ENCODE results near the gene PPP1R7.
"Not testable (repeated sequence)": the region's sequence is repeated elsewhere in the genome, so short reads cannot be mapped to it uniquely, and the experiment has no call there.

PPP1R7 gene

GRCh38 chr2:241190291-241190981 is 40.2 kb downstream of the PPP1R7 start:
- no peak for DNase-seq (ENCODE audit: low read depth in 1 of 2, low spot score in 1 of 2)

GRCh38 chr2:241191081-241191480 is 40.8 kb downstream of the PPP1R7 start:
- DNase-seq (ENCODE audit: low read depth in 1 of 2, low spot score in 1 of 2) = no peak

GRCh38 chr2:241193271-241193670 is 43.0 kb downstream of the PPP1R7 start:
- DNase-seq (ENCODE audit: low read depth in 1 of 2, low spot score in 1 of 2) = no peak

GRCh38 chr2:241194811-241195210 is 44.5 kb downstream of the PPP1R7 start:
- DNase-seq (ENCODE audit: low read depth in 1 of 2, low spot score in 1 of 2) = no peak

GRCh38 chr2:241195506-241196130 is 45.4 kb downstream of the PPP1R7 start:
- no peak for DNase-seq (ENCODE audit: low read depth in 1 of 2, low spot score in 1 of 2)

GRCh38 chr2:241197246-241197645 is 47.0 kb downstream of the PPP1R7 start:
- not testable (repeated sequence) for DNase-seq (ENCODE audit: low read depth in 1 of 2, low spot score in 1 of 2)

- DNase-seq (ENCODE audit: low read depth in 1 of 2, low spot score in 1 of 2) = no peak
Observed at GRCh38 chr2:241197947-241198346, 47.7 kb downstream of the PPP1R7 start.

- DNase-seq (ENCODE audit: low read depth in 1 of 2, low spot score in 1 of 2) = no peak
Observed at GRCh38 chr2:241198381-241199279, 48.4 kb downstream of the PPP1R7 start.

- DNase-seq (ENCODE audit: low read depth in 1 of 2, low spot score in 1 of 2) = no peak
Observed at GRCh38 chr2:241199286-241199685, 49.0 kb downstream of the PPP1R7 start.

GRCh38 chr2:241199897-241200821 is 49.9 kb downstream of the PPP1R7 start:
- no peak for DNase-seq (ENCODE audit: low read depth in 1 of 2, low spot score in 1 of 2)

- no peak for DNase-seq (ENCODE audit: low read depth in 1 of 2, low spot score in 1 of 2)
Observed at GRCh38 chr2:241200822-241201395, 50.6 kb downstream of the PPP1R7 start.

GRCh38 chr2:241201445-241202267 is 51.4 kb downstream of the PPP1R7 start:
- no peak for DNase-seq (ENCODE audit: low read depth in 1 of 2, low spot score in 1 of 2)

GRCh38 chr2:241202268-241202585 is 52.0 kb downstream of the PPP1R7 start:
- no peak for DNase-seq (ENCODE audit: low read depth in 1 of 2, low spot score in 1 of 2)

- DNase-seq (ENCODE audit: low read depth in 1 of 2, low spot score in 1 of 2) = no peak
Observed at GRCh38 chr2:241202681-241203080, 52.4 kb downstream of the PPP1R7 start.

GRCh38 chr2:241203218-241204009 is 53.1 kb downstream of the PPP1R7 start:
- DNase-seq (ENCODE audit: low read depth in 1 of 2, low spot score in 1 of 2) = no peak

GRCh38 chr2:241204010-241204384 is 53.7 kb downstream of the PPP1R7 start:
- DNase-seq (ENCODE audit: low read depth in 1 of 2, low spot score in 1 of 2) = no peak

- no peak for DNase-seq (ENCODE audit: low read depth in 1 of 2, low spot score in 1 of 2)
Observed at GRCh38 chr2:241204490-241204889, 54.2 kb downstream of the PPP1R7 start.

GRCh38 chr2:241205086-241205485 is 54.8 kb downstream of the PPP1R7 start:
- no peak for DNase-seq (ENCODE audit: low read depth in 1 of 2, low spot score in 1 of 2)

GRCh38 chr2:241207151-241207550 is 56.9 kb downstream of the PPP1R7 start:
- no peak for DNase-seq (ENCODE audit: low read depth in 1 of 2, low spot score in 1 of 2)

All from activated T-helper 1 cell treated with anti-CD3 and anti-CD28 coated beads, Interleukin-2, amount 50 U/mL, for 16 hours (primary cell).